Measurements from ENCODE around the gene IQGAP3. TPM values are rescaled to one million over a fixed set of nuclear protein-coding genes. Genes with fewer than 3 reads are reported as not detected.

Gene IQGAP3
- total RNA-seq, 1 donor from 2014 or later, result 0.36 TPM

- intact Hi-C loops (cut with micrococcal nuclease), result no loop called here
- H3K4me3 ChIP-seq, result no peak overlapping the region
- no peaks in the 10 kb centered on the region for H3K27me3 ChIP-seq (ENCODE audit: low read depth)
- no peak for DNase-seq
- no peaks in the 10 kb centered on the region for H3K9me3 ChIP-seq (replicated peaks)
- no peak overlapping the region for H3K27ac ChIP-seq (replicated peaks)
- TF ChIP-seq CTCF (IDR thresholded peaks at IDR 0.05; ENCODE audit: borderline replicate concordance), result no peak
- no peaks in the 10 kb centered on the region for H3K36me3 ChIP-seq
- H3K4me1 ChIP-seq, result peaks cover 4% of the 10 kb centered on the region
Observed at GRCh38 chr1:156532374-156532773, 40.0 kb downstream of the IQGAP3 start.

GRCh38 chr1:156530006-156530405, 42.4 kb downstream of the IQGAP3 start:
- Histone ChIP-seq H3K27me3 (ENCODE audit: low read depth) (no peaks in the 10 kb centered on the region), H3K9me3 (replicated peaks) (no peaks in the 10 kb centered on the region), H3K36me3 (no peaks in the 10 kb centered on the region), H3K4me3 (no peak overlapping the region), H3K27ac (replicated peaks) (no peak overlapping the region), H3K4me1 (peaks cover 10% of the 10 kb centered on the region)
- no peak for DNase-seq
- TF ChIP-seq CTCF (IDR thresholded peaks at IDR 0.05; ENCODE audit: borderline replicate concordance), result no peak
- intact Hi-C loops (cut with micrococcal nuclease), result no loop called here

- Histone ChIP-seq H3K27me3 (ENCODE audit: low read depth) (no peaks in the 10 kb centered on the region), H3K9me3 (replicated peaks) (no peaks in the 10 kb centered on the region), H3K27ac (replicated peaks) (no peak overlapping the region), H3K4me1 (peaks cover 14% of the 10 kb centered on the region), H3K4me3 (no peak overlapping the region), H3K36me3 (no peaks in the 10 kb centered on the region)
- DNase-seq, result no peak
- intact Hi-C loops (cut with micrococcal nuclease), result no loop called here
- TF ChIP-seq CTCF (IDR thresholded peaks at IDR 0.05; ENCODE audit: borderline replicate concordance), result no peak
Observed at GRCh38 chr1:156528875-156529425, 43.4 kb downstream of the IQGAP3 start.

GRCh38 chr1:156528231-156528630, 44.1 kb downstream of the IQGAP3 start:
- no peak for DNase-seq
- TF ChIP-seq CTCF (IDR thresholded peaks at IDR 0.05; ENCODE audit: borderline replicate concordance), result no peak
- Histone ChIP-seq H3K4me1 (peaks cover 14% of the 10 kb centered on the region), H3K4me3 (no peak overlapping the region), H3K27ac (replicated peaks) (no peak overlapping the region), H3K36me3 (no peaks in the 10 kb centered on the region), H3K9me3 (replicated peaks) (no peaks in the 10 kb centered on the region), H3K27me3 (ENCODE audit: low read depth) (no peaks in the 10 kb centered on the region)
- intact Hi-C loops (cut with micrococcal nuclease), result no loop called here

GRCh38 chr1:156527584-156527983, 44.8 kb downstream of the IQGAP3 start:
- no peaks in the 10 kb centered on the region for H3K36me3 ChIP-seq
- no peak for TF ChIP-seq CTCF (IDR thresholded peaks at IDR 0.05; ENCODE audit: borderline replicate concordance)
- H3K4me3 ChIP-seq, result no peak overlapping the region
- DNase-seq, result no peak
- H3K4me1 ChIP-seq, result peaks cover 14% of the 10 kb centered on the region
- no peaks in the 10 kb centered on the region for H3K27me3 ChIP-seq (ENCODE audit: low read depth)
- no peak overlapping the region for H3K27ac ChIP-seq (replicated peaks)
- intact Hi-C loops (cut with micrococcal nuclease), result no loop called here
- H3K9me3 ChIP-seq (replicated peaks), result no peaks in the 10 kb centered on the region

All from left ventricle myocardium inferior (tissue), 1 donor.